ENCODE data around the gene COX14.

Gene COX14

GRCh38 chr12:50079771-50080170, 32.3 kb upstream of the COX14 start:
- TF ChIP-seq CTCF (IDR thresholded peaks at IDR 0.05): no peak

- TF ChIP-seq CTCF (IDR thresholded peaks at IDR 0.05): no peak
Observed at GRCh38 chr12:50081096-50081808, 30.8 kb upstream of the COX14 start.

- no peak for TF ChIP-seq CTCF (IDR thresholded peaks at IDR 0.05)
Observed at GRCh38 chr12:50082644-50083043, 29.4 kb upstream of the COX14 start.

GRCh38 chr12:50083301-50083700, 28.7 kb upstream of the COX14 start:
- TF ChIP-seq CTCF (IDR thresholded peaks at IDR 0.05): no peak

- TF ChIP-seq CTCF (IDR thresholded peaks at IDR 0.05): peak; percentile 74
Observed at GRCh38 chr12:50084775-50085614, 27.0 kb upstream of the COX14 start, which contains the start of gene SMARCD1. Gene SMARCD1 (plus strand): TSS chr12:50085342. CDS start chr12:50085370, 28 bp downstream.

DNA sequence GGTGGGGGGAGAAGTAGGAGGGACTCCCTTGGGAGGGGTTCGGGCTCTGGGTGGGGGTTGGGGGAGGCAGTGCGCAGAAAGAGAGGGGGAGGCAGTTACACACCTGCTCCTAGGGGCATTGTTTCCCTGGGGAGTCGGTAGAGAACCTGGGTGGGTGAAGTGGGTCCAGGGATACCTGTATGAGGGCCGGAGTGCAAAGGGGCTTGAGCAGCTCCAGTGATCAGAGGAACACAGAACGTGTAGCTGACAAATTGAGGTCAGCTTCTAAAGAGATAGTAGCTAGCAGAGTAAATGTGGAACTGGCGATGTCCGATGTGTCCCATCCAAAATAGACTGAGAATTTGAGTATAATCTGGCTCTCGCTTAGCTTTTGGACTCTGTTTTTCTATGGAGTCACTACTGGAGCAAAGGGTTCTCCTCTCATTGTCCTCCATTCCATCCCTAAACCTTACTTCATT, 26.4 kb upstream of the COX14 start:
- no peak for TF ChIP-seq CTCF (IDR thresholded peaks at IDR 0.05)

GRCh38 chr12:50086148-50086547, 25.9 kb upstream of the COX14 start:
- TF ChIP-seq CTCF (IDR thresholded peaks at IDR 0.05): no peak
